A549 (cell line): ENCODE results near the gene KRT77. TPM values are rescaled to one million over a fixed set of nuclear protein-coding genes. Genes with fewer than 3 reads are reported as not detected.

Experiments
- ATAC-seq, 2 experiments: fragments of 200-7000 bp in 1 of 2; fragments of >200 bp in 1 of 2; cut with Nextera tagmentation in 1 of 2; cut with Tn5 transposase in 1 of 2; 3 replicates each; pipeline versions ENCODE4 v1.8.0 to v1.9.1; 2018 to 2020; ENCODE audit warnings: mild to moderate bottlenecking in 1 of 2, moderate library complexity in 1 of 2
- CTCF ChIA-PET: fragments of 300-600 bp; sonication (Branson Sonifier 250); formaldehyde crosslinking; extraction: SDS; loops from one replicate; lab custom pipeline; 2021; ENCODE audit warnings: antibody characterized with exemption, inconsistent platforms; lab: Yijun Ruan, JAX
- POLR2A ChIA-PET: fragments of 350-600 bp; formaldehyde crosslinking; extraction: SDS; loops from one replicate; lab custom pipeline; 2021; ENCODE audit warnings: antibody characterized with exemption, inconsistent platforms; lab: Yijun Ruan, JAX
- DNase-seq, 2 experiments: peaks; one replicate each; pipeline versions ENCODE4 v3.0.0 to v3.0.0-alpha.2; 2011 to 2016; ENCODE audit warnings: low read depth in 1 of 2, low spot score in 1 of 2
- FAIRE-seq: peaks from 2 replicates; lab custom pipeline; 2011; peaks lifted over from hg19 to GRCh38; lab: Jason Lieb, UNC
- H3K27ac ChIP-seq, 2 experiments: fragments of >200 bp; sonication (Bioruptor Twin); formaldehyde crosslinking; 3 replicates each; pipeline ENCODE4 v1.5.1; 2016 to 2017
- H3K4me1 ChIP-seq: fragments of >200 bp; sonication (Bioruptor Twin); formaldehyde crosslinking; 3 replicates; pipeline ENCODE4 v1.6.1; 2016
- H3K4me2 ChIP-seq: fragments of >200 bp; sonication (Bioruptor Twin); formaldehyde crosslinking; 3 replicates; pipeline ENCODE4 v1.6.1; 2016
- H3K4me3 ChIP-seq: fragments of >200 bp; sonication (Bioruptor Twin); formaldehyde crosslinking; 3 replicates; pipeline ENCODE4 v1.5.1; 2016
- H3K9me3 ChIP-seq: fragments of >200 bp; sonication (Bioruptor Twin); formaldehyde crosslinking; 3 replicates; pipeline ENCODE4 v1.6.1; 2016
- ATOH8 ChIP-seq: fragments of 250-450 bp; sonication (Bioruptor Pico); IDR thresholded peaks from 2 replicates; pipeline ENCODE4 v1.5.0; 2020; ENCODE audit warnings: low read depth, mild to moderate bottlenecking, moderate library complexity
- BCL3 ChIP-seq: fragments of >200 bp; sonication (Bioruptor Twin); formaldehyde crosslinking; IDR thresholded peaks from 3 replicates; pipeline ENCODE4 v1.6.1; 2016
- CBX8 ChIP-seq: fragments of 200-600 bp; sonication (generic); IDR thresholded peaks from 2 replicates; pipeline ENCODE4 v1.6.1; 2016
- CHD4 ChIP-seq: fragments of 200-600 bp; sonication (generic); IDR thresholded peaks from 2 replicates; pipeline ENCODE4 v1.6.1; 2016; ENCODE audit warnings: antibody characterized with exemption, mild to moderate bottlenecking, borderline replicate concordance
- CTCF ChIP-seq: fragments of >200 bp; sonication (Bioruptor Twin); formaldehyde crosslinking; IDR thresholded peaks from 3 replicates; pipeline ENCODE4 v1.5.1; 2016
- ESRRA ChIP-seq: fragments of 150-350 bp; IDR thresholded peaks from 2 replicates; pipeline ENCODE4 v1.6.1; 2014; ENCODE audit warnings: mild to moderate bottlenecking, low read length, borderline replicate concordance
- FOXS1 ChIP-seq: fragments of 250-450 bp; sonication (Bioruptor Pico); IDR thresholded peaks from 2 replicates; pipeline ENCODE4 v1.5.0; 2020; ENCODE audit warnings: mild to moderate bottlenecking, moderate library complexity
- HOXB5 ChIP-seq: fragments of 250-450 bp; sonication (Bioruptor Pico); IDR thresholded peaks from 2 replicates; pipeline ENCODE4 v1.5.0; 2020; ENCODE audit warnings: mild to moderate bottlenecking, moderate library complexity
- JUN ChIP-seq, 2 experiments: fragments of >200 bp; sonication (Bioruptor Twin); formaldehyde crosslinking; IDR thresholded peaks; 2 replicates in 1 of 2; 3 replicates in 1 of 2; pipeline ENCODE4 v1.6.1; 2016 to 2017
- JUNB ChIP-seq: fragments of >200 bp; sonication (Bioruptor Twin); formaldehyde crosslinking; IDR thresholded peaks from 2 replicates; pipeline ENCODE4 v1.6.1; 2016
- KDM5A ChIP-seq: fragments of 200-600 bp; sonication (generic); IDR thresholded peaks from 2 replicates; pipeline ENCODE4 v1.6.1; 2016; ENCODE audit warnings: antibody characterized with exemption, mild to moderate bottlenecking
- MAFK ChIP-seq: fragments of 450-650 bp; IDR thresholded peaks from 2 replicates; pipeline ENCODE4 v1.6.1; 2014; ENCODE audit not compliant: partially characterized antibody
- MAX ChIP-seq: IDR thresholded peaks from 2 replicates; pipeline ENCODE4 v1.6.1; 2012
- NPAS2 ChIP-seq: fragments of 250-450 bp; sonication (Bioruptor Pico); IDR thresholded peaks from 2 replicates; pipeline ENCODE4 v1.8.0; 2022; ENCODE audit warnings: mild to moderate bottlenecking, moderate library complexity, borderline replicate concordance
- PBX3 ChIP-seq: IDR thresholded peaks from 2 replicates; pipeline ENCODE4 v1.6.1; 2012
- POLR2AphosphoS2 ChIP-seq: conservative IDR thresholded peaks from 2 replicates; pipeline ENCODE4 v1.6.1; 2012; ENCODE audit warnings: low read length, improper control_type of control experiment, inconsistent platforms
- RCOR1 ChIP-seq: fragments of 150-350 bp; IDR thresholded peaks from 2 replicates; pipeline ENCODE4 v1.6.1; 2014; ENCODE audit warnings: antibody characterized with exemption, low read length, low read depth
- RNF2 ChIP-seq: fragments of 200-600 bp; sonication (generic); IDR thresholded peaks from 2 replicates; pipeline ENCODE4 v1.6.1; 2016; ENCODE audit warnings: low read depth, mild to moderate bottlenecking, antibody characterized with exemption, moderate library complexity, borderline replicate concordance
- SMC3 ChIP-seq: fragments of >200 bp; sonication (Bioruptor Twin); formaldehyde crosslinking; IDR thresholded peaks from 3 replicates; pipeline ENCODE4 v1.6.1; 2018; ENCODE audit warnings: inconsistent platforms
- SREBF2 ChIP-seq: fragments of 450-650 bp; IDR thresholded peaks from 2 replicates; pipeline ENCODE4 v1.6.1; 2014; ENCODE audit warnings: mild to moderate bottlenecking, moderate library complexity
- TP53 ChIP-seq: fragments of 250-450 bp; sonication (Bioruptor Pico); IDR thresholded peaks from 2 replicates; pipeline ENCODE4 v1.5.0; 2021; ENCODE audit warnings: mild to moderate bottlenecking, moderate library complexity
- WGBS: methylation state at CpG from one replicate; pipeline ENCODE4 v1.1.6; 2017; ENCODE audit errors: missing lambda C conversion rate; 5-methylcytosine and 5-hydroxymethylcytosine counted together
- polyA plus RNA-seq, 4 experiments: library from polyadenylated mRNA; depleted of rRNA in 3 of 4; stranded (reverse); fragments of >200 nt; fragmentation: RNase III in 1 of 4; extraction: RNeasy Plus Mini Kit Qiagen cat#74134 plus additional on column Dnase treatment in 1 of 4; gene quantifications; 2 replicates in 3 of 4; 3 replicates in 1 of 4; pipeline ENCODE4 v1.2.3, GENCODE V29; 2011 to 2017

The KRT77 gene
- polyA plus RNA-seq, 2 of the 4 experiments (the other 2 are of a cell fraction): 0.03 TPM; not detected in 1

GRCh38 chr12:52702338-52702737 lies 986 bp downstream of the KRT77 start:
- no peak for TF ChIP-seq SREBF2
- TF ChIP-seq CHD4: no peak
- no peak for TF ChIP-seq TP53 (CRISPR knock-in tag)
- no peak for TF ChIP-seq JUN (IDR thresholded peaks at IDR 0.05)
- TF ChIP-seq POLR2AphosphoS2: no peak
- no peak for TF ChIP-seq KDM5A
- TF ChIP-seq ESRRA: no peak
- TF ChIP-seq, all 56 proteins: peak for 0
- DNase-seq: no peak
- ChIA-PET POLR2A (no interaction called here), CTCF (no interaction called here)
- H3K9me3 ChIP-seq: no peaks in the 10 kb centered on the region
- no peak overlapping the region for H3K4me2 ChIP-seq
- 48% methylated on average over 2 of the region's 2 CpGs for WGBS
- no peak for ATAC-seq
- FAIRE-seq: no peak
- no peaks in the 10 kb centered on the region for H3K4me1 ChIP-seq
- no peak overlapping the region for H3K4me3 ChIP-seq
- H3K27ac ChIP-seq: no peak overlapping the region

GRCh38 chr12:52701281-52701680 lies 2.0 kb downstream of the KRT77 start:
- no peak for ATAC-seq
- FAIRE-seq: no peak

More at GRCh38 chr12:52701281-52701680, 2.0 kb downstream of the KRT77 start:
- Histone ChIP-seq H3K4me3 (no peak overlapping the region), H3K4me2 (no peak overlapping the region), H3K27ac (no peak overlapping the region), H3K9me3 (no peaks in the 10 kb centered on the region), H3K4me1 (no peaks in the 10 kb centered on the region)
- CTCF ChIA-PET: no interaction called here
- WGBS: 78% methylated on average over 11 of the region's 12 CpGs
- POLR2A ChIA-PET: no interaction called here
- TF ChIP-seq NPAS2 (CRISPR knock-in tag) (no peak), CBX8 (no peak), MAX (no peak), PBX3 (no peak), BCL3 (no peak), HOXB5 (CRISPR knock-in tag) (no peak), ATOH8 (no peak), SMC3 (no peak), FOXS1 (CRISPR knock-in tag) (no peak), JUNB (no peak), MAFK (no peak), RCOR1 (no peak), RNF2 (no peak), CTCF (no peak)
- DNase-seq: no peak
